Liver (tissue), 9 donors: ENCODE data around the gene TBC1D9. TPM values are rescaled to one million over a fixed set of nuclear protein-coding genes. Genes with fewer than 3 reads are reported as not detected.

Experiments used
- DNase-seq: peaks from one replicate; pipeline ENCODE4 v3.0.0-alpha.2; 2017; ENCODE audit warnings: low spot score
- H3K27ac ChIP-seq, 2 donors: one replicate each; pipeline ENCODE4 v1.7.0; 2013; ENCODE audit warnings: inconsistent platforms in 2 of 2, low read length in 2 of 2, control low read depth in 1 of 2, low read depth in 1 of 2, mild to moderate bottlenecking in 1 of 2
- H3K27me3 ChIP-seq, 4 donors: one replicate each; pipeline versions ENCODE4 v1.6.1 to v1.7.0; 2013; ENCODE audit warnings: low read length in 3 of 4, inconsistent platforms in 1 of 4, mild to moderate bottlenecking in 1 of 4, moderate library complexity in 1 of 4; ENCODE audit not compliant: control insufficient read depth in 4 of 4, insufficient read depth in 4 of 4
- H3K36me3 ChIP-seq, 4 donors: one replicate each; pipeline versions ENCODE4 v1.6.1 to v1.7.0; 2013; ENCODE audit warnings: low read length in 3 of 4, mild to moderate bottlenecking in 3 of 4, low read depth in 1 of 4, moderate library complexity in 1 of 4; ENCODE audit not compliant: control insufficient read depth in 4 of 4, insufficient read depth in 3 of 4
- H3K4me1 ChIP-seq, 4 donors: one replicate each; pipeline versions ENCODE4 v1.6.1 to v1.7.0; 2013; ENCODE audit warnings: low read length in 3 of 4, mild to moderate bottlenecking in 3 of 4, moderate library complexity in 1 of 4; ENCODE audit not compliant: control insufficient read depth in 4 of 4, insufficient read depth in 4 of 4
- H3K4me3 ChIP-seq, 3 donors: one replicate each; pipeline versions ENCODE4 v1.6.1 to v1.7.0; 2013; ENCODE audit warnings: low read length in 3 of 3, control low read depth in 1 of 3, low read depth in 1 of 3, mild to moderate bottlenecking in 1 of 3
- H3K9ac ChIP-seq, 2 donors: one replicate each; pipeline ENCODE4 v1.7.0; 2013; ENCODE audit warnings: low read length in 2 of 2, mild to moderate bottlenecking in 2 of 2, moderate library complexity in 2 of 2, control low read depth in 1 of 2, low read depth in 1 of 2
- H3K9me3 ChIP-seq, 4 donors: one replicate each; pipeline versions ENCODE4 v1.6.1 to v1.7.0; 2013; ENCODE audit warnings: low read length in 3 of 4; ENCODE audit not compliant: control insufficient read depth in 4 of 4
- EGR1 ChIP-seq, 2 donors: IDR thresholded peaks; 2 replicates each; pipeline ENCODE4 v1.6.1; 2016 to 2018; ENCODE audit warnings: antibody characterized with exemption in 2 of 2, low read depth in 2 of 2
- FOXA1 ChIP-seq: IDR thresholded peaks from 2 replicates; pipeline ENCODE4 v1.6.1; 2016; ENCODE audit warnings: antibody characterized with exemption
- FOXA2 ChIP-seq: IDR thresholded peaks from 2 replicates; pipeline ENCODE4 v1.6.1; 2016; ENCODE audit warnings: antibody characterized with exemption
- HNF4A ChIP-seq, 2 donors: conservative IDR thresholded peaks; 2 replicates each; pipeline ENCODE4 v1.6.1; 2016; ENCODE audit warnings: antibody characterized with exemption in 2 of 2, mild to moderate bottlenecking in 2 of 2
- HNF4G ChIP-seq: IDR thresholded peaks from 2 replicates; pipeline ENCODE4 v1.6.1; 2016; ENCODE audit warnings: antibody characterized with exemption
- RXRA ChIP-seq, 2 donors: IDR thresholded peaks; 2 replicates each; pipeline ENCODE4 v1.6.1; 2017 to 2018; ENCODE audit warnings: antibody characterized with exemption in 2 of 2, mild to moderate bottlenecking in 1 of 2
- SP1 ChIP-seq: IDR thresholded peaks from 2 replicates; pipeline ENCODE4 v1.6.1; 2018; ENCODE audit warnings: antibody characterized with exemption, mild to moderate bottlenecking
- TAF1 ChIP-seq: conservative IDR thresholded peaks from 2 replicates; pipeline ENCODE4 v1.6.1; 2016; ENCODE audit warnings: antibody characterized with exemption, mild to moderate bottlenecking
- YY1 ChIP-seq: IDR thresholded peaks from 2 replicates; pipeline ENCODE4 v1.6.1; 2016; ENCODE audit warnings: antibody characterized with exemption, mild to moderate bottlenecking
- WGBS: extraction: QIAGEN DNeasy Blood & Tissue Kit; methylation state at CpG from one replicate; pipeline ENCODE4 v1.1.7; 2013; 5-methylcytosine and 5-hydroxymethylcytosine counted together
- polyA plus RNA-seq, 2 donors: library from polyadenylated mRNA; stranded (reverse) in 1 of 2; unstranded in 1 of 2; fragments of 200-250 nt in 1 of 2; fragments of >200 nt in 1 of 2; fragmentation: Nextera tagmentation in 1 of 2; extraction: Ambion mirVana in 1 of 2; gene quantifications; one replicate each; pipeline versions ENCODE4 v1.2.1 to v1.2.3, GENCODE V29; 2013 to 2015
- total RNA-seq, 2 donors: library from RNA; depleted of rRNA; stranded (reverse); fragments of >200 nt; gene quantifications; one replicate each; pipeline ENCODE4 v1.2.3, GENCODE V29; 2014
- TF ChIP-seq, protein P1 (sequence below): IDR thresholded peaks from 2 replicates; pipeline ENCODE4 v1.6.1; 2016; ENCODE audit warnings: antibody characterized with exemption
- TF ChIP-seq, protein P2 (sequence below): IDR thresholded peaks from 2 replicates; pipeline ENCODE4 v1.6.1; 2016; ENCODE audit warnings: antibody characterized with exemption
- TF ChIP-seq, protein P3 (sequence below): fragments of 150-350 bp; IDR thresholded peaks from 2 replicates; pipeline ENCODE4 v1.5.1; 2017; ENCODE audit warnings: improper control_type of control experiment, low read depth, low read length; ENCODE audit not compliant: missing input control
- TF ChIP-seq, protein P4 (sequence below): IDR thresholded peaks from 2 replicates; pipeline ENCODE4 v1.6.1; 2016; ENCODE audit warnings: antibody characterized with exemption, mild to moderate bottlenecking
- donor health status: healthy.
- donor health status: healthy.
- donor health status: healthy.
- donor health status: healthy.
- donor health status: healthy.

TBC1D9 gene
- total and polyA plus RNA-seq, 4 donors: 1.4 to 8.5 (median 6.3) TPM

DNA sequence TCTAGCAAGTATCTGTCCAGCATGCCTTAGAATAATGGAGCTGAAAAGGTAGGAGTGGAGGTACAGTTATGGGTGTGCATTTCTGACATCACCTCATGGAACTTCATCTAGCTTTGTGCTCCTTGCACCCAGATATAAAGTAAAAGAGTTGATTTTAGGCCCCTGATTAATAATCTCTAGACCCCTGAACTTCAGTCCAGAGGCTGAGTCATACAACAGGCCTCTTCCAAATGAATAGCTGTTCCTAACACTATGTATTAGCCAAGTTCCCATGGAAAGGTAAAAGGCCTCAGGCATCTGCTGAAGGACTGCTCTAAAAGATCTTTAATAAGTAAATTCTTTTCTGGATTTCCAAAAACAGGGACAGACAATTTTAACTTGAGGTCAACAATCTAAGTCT, 16.2 kb downstream of the TBC1D9 start:
- no peak overlapping the region for H3K27ac ChIP-seq
- H3K36me3 ChIP-seq: no peaks in the 10 kb centered on the region
- no peak for DNase-seq
- no peak overlapping the region for H3K4me3 ChIP-seq
- H3K9ac ChIP-seq: no peak overlapping the region
- TF ChIP-seq TAF1 (no peak), SP1 (no peak), RXRA (IDR thresholded peaks at IDR 0.05) (no peak), YY1 (no peak), HNF4A (conservative IDR thresholded peaks at IDR 0.05) (no peak), HNF4G (no peak), FOXA1 (no peak), FOXA2 (no peak)
- TF ChIP-seq, protein P1, sequence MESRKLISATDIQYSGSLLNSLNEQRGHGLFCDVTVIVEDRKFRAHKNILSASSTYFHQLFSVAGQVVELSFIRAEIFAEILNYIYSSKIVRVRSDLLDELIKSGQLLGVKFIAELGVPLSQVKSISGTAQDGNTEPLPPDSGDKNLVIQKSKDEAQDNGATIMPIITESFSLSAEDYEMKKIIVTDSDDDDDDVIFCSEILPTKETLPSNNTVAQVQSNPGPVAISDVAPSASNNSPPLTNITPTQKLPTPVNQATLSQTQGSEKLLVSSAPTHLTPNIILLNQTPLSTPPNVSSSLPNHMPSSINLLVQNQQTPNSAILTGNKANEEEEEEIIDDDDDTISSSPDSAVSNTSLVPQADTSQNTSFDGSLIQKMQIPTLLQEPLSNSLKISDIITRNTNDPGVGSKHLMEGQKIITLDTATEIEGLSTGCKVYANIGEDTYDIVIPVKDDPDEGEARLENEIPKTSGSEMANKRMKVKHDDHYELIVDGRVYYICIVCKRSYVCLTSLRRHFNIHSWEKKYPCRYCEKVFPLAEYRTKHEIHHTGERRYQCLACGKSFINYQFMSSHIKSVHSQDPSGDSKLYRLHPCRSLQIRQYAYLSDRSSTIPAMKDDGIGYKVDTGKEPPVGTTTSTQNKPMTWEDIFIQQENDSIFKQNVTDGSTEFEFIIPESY: no peak
- TF ChIP-seq, protein P2, sequence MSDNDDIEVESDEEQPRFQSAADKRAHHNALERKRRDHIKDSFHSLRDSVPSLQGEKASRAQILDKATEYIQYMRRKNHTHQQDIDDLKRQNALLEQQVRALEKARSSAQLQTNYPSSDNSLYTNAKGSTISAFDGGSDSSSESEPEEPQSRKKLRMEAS: no peak
- TF ChIP-seq, protein P3, sequence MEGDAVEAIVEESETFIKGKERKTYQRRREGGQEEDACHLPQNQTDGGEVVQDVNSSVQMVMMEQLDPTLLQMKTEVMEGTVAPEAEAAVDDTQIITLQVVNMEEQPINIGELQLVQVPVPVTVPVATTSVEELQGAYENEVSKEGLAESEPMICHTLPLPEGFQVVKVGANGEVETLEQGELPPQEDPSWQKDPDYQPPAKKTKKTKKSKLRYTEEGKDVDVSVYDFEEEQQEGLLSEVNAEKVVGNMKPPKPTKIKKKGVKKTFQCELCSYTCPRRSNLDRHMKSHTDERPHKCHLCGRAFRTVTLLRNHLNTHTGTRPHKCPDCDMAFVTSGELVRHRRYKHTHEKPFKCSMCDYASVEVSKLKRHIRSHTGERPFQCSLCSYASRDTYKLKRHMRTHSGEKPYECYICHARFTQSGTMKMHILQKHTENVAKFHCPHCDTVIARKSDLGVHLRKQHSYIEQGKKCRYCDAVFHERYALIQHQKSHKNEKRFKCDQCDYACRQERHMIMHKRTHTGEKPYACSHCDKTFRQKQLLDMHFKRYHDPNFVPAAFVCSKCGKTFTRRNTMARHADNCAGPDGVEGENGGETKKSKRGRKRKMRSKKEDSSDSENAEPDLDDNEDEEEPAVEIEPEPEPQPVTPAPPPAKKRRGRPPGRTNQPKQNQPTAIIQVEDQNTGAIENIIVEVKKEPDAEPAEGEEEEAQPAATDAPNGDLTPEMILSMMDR: no peak
- TF ChIP-seq, protein P4, sequence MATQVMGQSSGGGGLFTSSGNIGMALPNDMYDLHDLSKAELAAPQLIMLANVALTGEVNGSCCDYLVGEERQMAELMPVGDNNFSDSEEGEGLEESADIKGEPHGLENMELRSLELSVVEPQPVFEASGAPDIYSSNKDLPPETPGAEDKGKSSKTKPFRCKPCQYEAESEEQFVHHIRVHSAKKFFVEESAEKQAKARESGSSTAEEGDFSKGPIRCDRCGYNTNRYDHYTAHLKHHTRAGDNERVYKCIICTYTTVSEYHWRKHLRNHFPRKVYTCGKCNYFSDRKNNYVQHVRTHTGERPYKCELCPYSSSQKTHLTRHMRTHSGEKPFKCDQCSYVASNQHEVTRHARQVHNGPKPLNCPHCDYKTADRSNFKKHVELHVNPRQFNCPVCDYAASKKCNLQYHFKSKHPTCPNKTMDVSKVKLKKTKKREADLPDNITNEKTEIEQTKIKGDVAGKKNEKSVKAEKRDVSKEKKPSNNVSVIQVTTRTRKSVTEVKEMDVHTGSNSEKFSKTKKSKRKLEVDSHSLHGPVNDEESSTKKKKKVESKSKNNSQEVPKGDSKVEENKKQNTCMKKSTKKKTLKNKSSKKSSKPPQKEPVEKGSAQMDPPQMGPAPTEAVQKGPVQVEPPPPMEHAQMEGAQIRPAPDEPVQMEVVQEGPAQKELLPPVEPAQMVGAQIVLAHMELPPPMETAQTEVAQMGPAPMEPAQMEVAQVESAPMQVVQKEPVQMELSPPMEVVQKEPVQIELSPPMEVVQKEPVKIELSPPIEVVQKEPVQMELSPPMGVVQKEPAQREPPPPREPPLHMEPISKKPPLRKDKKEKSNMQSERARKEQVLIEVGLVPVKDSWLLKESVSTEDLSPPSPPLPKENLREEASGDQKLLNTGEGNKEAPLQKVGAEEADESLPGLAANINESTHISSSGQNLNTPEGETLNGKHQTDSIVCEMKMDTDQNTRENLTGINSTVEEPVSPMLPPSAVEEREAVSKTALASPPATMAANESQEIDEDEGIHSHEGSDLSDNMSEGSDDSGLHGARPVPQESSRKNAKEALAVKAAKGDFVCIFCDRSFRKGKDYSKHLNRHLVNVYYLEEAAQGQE: no peak
- H3K4me1 ChIP-seq: peaks cover 0 to 5% (median 0%) of the 10 kb centered on the region in 4 donors
- H3K27me3 ChIP-seq: no peaks in the 10 kb centered on the region
- H3K9me3 ChIP-seq: no peaks in the 10 kb centered on the region

DNA sequence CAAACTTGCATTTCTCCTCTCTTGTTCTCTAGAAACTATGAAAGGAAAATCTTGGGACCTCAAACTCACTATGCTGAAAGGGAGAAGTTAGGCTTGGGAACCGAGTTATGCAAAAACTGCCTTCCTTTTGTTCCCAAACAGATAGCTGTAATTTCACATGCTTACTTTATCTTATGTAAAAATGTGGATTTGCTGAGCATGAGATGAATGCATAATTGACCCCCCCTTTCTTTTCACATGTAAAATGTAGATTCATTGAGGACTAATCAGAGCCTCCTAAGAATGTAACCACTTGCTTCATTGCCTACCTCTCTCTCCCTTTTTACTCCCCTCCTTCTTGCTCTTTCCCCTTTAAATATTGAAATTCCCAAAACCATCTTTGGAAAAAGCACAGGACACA, 18.0 kb downstream of the TBC1D9 start:
- H3K4me3 ChIP-seq: no peak overlapping the region
- H3K9me3 ChIP-seq: no peaks in the 10 kb centered on the region
- 86% methylated on average over 1 of the region's 1 CpG for WGBS
- no peak overlapping the region for H3K27ac ChIP-seq
- no peak overlapping the region for H3K9ac ChIP-seq
- TF ChIP-seq, protein P1: no peak
- TF ChIP-seq, protein P3: no peak
- TF ChIP-seq EGR1 (IDR thresholded peaks at IDR 0.05; ENCODE audit: low read depth in 2 of 2): no peak
- no peak for DNase-seq
- peaks cover 0 to under 1% (median 0%) of the 10 kb centered on the region in 4 donors for H3K4me1 ChIP-seq
- no peaks in the 10 kb centered on the region for H3K36me3 ChIP-seq
- no peaks in the 10 kb centered on the region for H3K27me3 ChIP-seq
